Measurements from ENCODE around the gene HAUS7.

DNA sequence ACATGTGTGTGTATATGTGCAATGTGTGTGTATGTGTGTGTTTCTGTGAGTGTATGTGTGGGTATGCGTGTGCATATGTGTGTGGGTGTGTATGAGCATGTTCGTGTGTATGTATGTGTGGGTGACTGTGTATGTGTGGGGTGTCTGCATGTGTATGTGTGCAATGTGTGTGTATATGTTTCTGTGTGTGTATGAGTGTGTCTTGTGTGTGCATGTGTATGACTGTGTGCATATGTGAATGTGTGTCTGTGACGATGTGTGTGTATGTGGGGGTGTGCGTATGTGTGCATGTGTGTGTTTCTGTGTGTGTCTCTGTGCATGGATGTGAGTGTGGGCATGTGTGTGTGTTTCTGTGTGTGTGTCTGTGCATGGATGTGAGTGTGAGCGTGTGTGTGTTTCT lies 42.9 kb upstream of the HAUS7 start:
- TF ChIP-seq CEBPB (IDR thresholded peaks at IDR 0.05; ENCODE audit: low read depth) (no peak), CTCF (IDR thresholded peaks at IDR 0.05 in 2 of 3, conservative IDR thresholded peaks at IDR 0.05 in 1 of 3; ENCODE audit: borderline replicate concordance in 1 of 3, insufficient read depth in 1 of 3, low read depth in 2 of 3, low read length in 2 of 3) (no peak), YY1 (IDR thresholded peaks at IDR 0.05; ENCODE audit: extremely low read depth, insufficient replicate concordance, low read depth, low read length) (no peak), SP1 (IDR thresholded peaks at IDR 0.05; ENCODE audit: low read depth) (no peak), REST (IDR thresholded peaks at IDR 0.05; ENCODE audit: low read depth) (no peak), POLR2A (IDR thresholded peaks at IDR 0.05; ENCODE audit: borderline replicate concordance, extremely low read depth, insufficient read depth, insufficient read length) (no peak), SRF (IDR thresholded peaks at IDR 0.05; ENCODE audit: low read depth) (no peak)
- TF ChIP-seq, protein P1, sequence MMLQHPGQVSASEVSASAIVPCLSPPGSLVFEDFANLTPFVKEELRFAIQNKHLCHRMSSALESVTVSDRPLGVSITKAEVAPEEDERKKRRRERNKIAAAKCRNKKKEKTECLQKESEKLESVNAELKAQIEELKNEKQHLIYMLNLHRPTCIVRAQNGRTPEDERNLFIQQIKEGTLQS (IDR thresholded peaks at IDR 0.05), result no peak
- TF ChIP-seq, protein P2, sequence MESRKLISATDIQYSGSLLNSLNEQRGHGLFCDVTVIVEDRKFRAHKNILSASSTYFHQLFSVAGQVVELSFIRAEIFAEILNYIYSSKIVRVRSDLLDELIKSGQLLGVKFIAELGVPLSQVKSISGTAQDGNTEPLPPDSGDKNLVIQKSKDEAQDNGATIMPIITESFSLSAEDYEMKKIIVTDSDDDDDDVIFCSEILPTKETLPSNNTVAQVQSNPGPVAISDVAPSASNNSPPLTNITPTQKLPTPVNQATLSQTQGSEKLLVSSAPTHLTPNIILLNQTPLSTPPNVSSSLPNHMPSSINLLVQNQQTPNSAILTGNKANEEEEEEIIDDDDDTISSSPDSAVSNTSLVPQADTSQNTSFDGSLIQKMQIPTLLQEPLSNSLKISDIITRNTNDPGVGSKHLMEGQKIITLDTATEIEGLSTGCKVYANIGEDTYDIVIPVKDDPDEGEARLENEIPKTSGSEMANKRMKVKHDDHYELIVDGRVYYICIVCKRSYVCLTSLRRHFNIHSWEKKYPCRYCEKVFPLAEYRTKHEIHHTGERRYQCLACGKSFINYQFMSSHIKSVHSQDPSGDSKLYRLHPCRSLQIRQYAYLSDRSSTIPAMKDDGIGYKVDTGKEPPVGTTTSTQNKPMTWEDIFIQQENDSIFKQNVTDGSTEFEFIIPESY (IDR thresholded peaks at IDR 0.05; ENCODE audit: extremely low read depth, insufficient replicate concordance, low read length), result no peak

Measured in HCT116 (cell line).